SK-N-SH treated with all-trans-retinoic acid at 6 μM for 48 hours (cell line): ENCODE data around the gene ACTN1.

Source experiments
- ATAC-seq: fragments of 200-7000 bp; cut with Tn5 transposase; 3 replicates; pipeline ENCODE4 v1.9.1; 2020; ENCODE audit warnings: mild to moderate bottlenecking, moderate library complexity
- BACH2 ChIP-seq: fragments of 250-450 bp; sonication (Bioruptor Pico); IDR thresholded peaks from 2 replicates; pipeline ENCODE4 v1.9.0; 2021; ENCODE audit warnings: mild to moderate bottlenecking, borderline replicate concordance
- CREB5 ChIP-seq: fragments of 250-450 bp; sonication (Bioruptor Pico); IDR thresholded peaks from 2 replicates; pipeline ENCODE4 v1.5.1; 2020; ENCODE audit warnings: low read depth, mild to moderate bottlenecking, moderate library complexity
- CSDC2 ChIP-seq: fragments of 250-450 bp; sonication (Bioruptor Pico); IDR thresholded peaks from 2 replicates; pipeline ENCODE4 v1.5.0; 2020; ENCODE audit warnings: mild to moderate bottlenecking, moderate library complexity
- ESRRG ChIP-seq: fragments of 250-450 bp; sonication (Bioruptor Pico); IDR thresholded peaks from 2 replicates; pipeline ENCODE4 v1.6.1; 2021; ENCODE audit warnings: mild to moderate bottlenecking
- GLIS3 ChIP-seq: fragments of 250-450 bp; sonication (Bioruptor Pico); IDR thresholded peaks from 2 replicates; pipeline ENCODE4 v1.5.0; 2020; ENCODE audit warnings: mild to moderate bottlenecking, moderate library complexity
- ISL1 ChIP-seq: fragments of 250-450 bp; sonication (Bioruptor Pico); IDR thresholded peaks from 2 replicates; pipeline ENCODE4 v2.1.2; 2022; ENCODE audit warnings: mild to moderate bottlenecking, moderate library complexity
- OSR1 ChIP-seq: fragments of 250-450 bp; sonication (Bioruptor Pico); IDR thresholded peaks from 2 replicates; pipeline ENCODE4 v1.8.0; 2022; ENCODE audit warnings: moderate library complexity, mild to moderate bottlenecking, inconsistent platforms
- PATZ1 ChIP-seq: fragments of 250-450 bp; sonication (Bioruptor Pico); IDR thresholded peaks from 2 replicates; pipeline ENCODE4 v1.8.0; 2020; ENCODE audit warnings: mild to moderate bottlenecking, moderate library complexity, borderline replicate concordance
- PPARA ChIP-seq: fragments of 250-450 bp; sonication (Bioruptor Pico); IDR thresholded peaks from 2 replicates; pipeline ENCODE4 v1.5.0; 2020; ENCODE audit warnings: mild to moderate bottlenecking, borderline replicate concordance
- SNAI2 ChIP-seq: fragments of 250-450 bp; sonication (Bioruptor Pico); IDR thresholded peaks from 2 replicates; pipeline ENCODE4 v1.5.0; 2020; ENCODE audit warnings: mild to moderate bottlenecking, moderate library complexity
- TCF4 ChIP-seq: fragments of 250-450 bp; sonication (Bioruptor Pico); IDR thresholded peaks from 2 replicates; pipeline ENCODE4 v1.8.0; 2021; ENCODE audit warnings: mild to moderate bottlenecking, moderate library complexity, borderline replicate concordance
- TSHZ2 ChIP-seq: fragments of 250-450 bp; sonication (Bioruptor Pico); IDR thresholded peaks from 2 replicates; pipeline ENCODE4 v1.5.0; 2020; ENCODE audit warnings: mild to moderate bottlenecking, moderate library complexity
- ZC3H10 ChIP-seq: fragments of 250-450 bp; sonication (Bioruptor Pico); IDR thresholded peaks from 2 replicates; pipeline ENCODE4 v1.5.1; 2021; ENCODE audit warnings: mild to moderate bottlenecking, moderate library complexity
- ZFP3 ChIP-seq: fragments of 250-450 bp; sonication (Bioruptor Pico); IDR thresholded peaks from 2 replicates; pipeline ENCODE4 v1.5.0; 2020; ENCODE audit warnings: mild to moderate bottlenecking, moderate library complexity
- ZFP30 ChIP-seq: fragments of 450-650 bp; formaldehyde crosslinking; IDR thresholded peaks from 2 replicates; pipeline ENCODE4 v1.5.0; 2022; ENCODE audit warnings: mild to moderate bottlenecking, moderate library complexity
- ZNF70 ChIP-seq: fragments of 450-650 bp; formaldehyde crosslinking; IDR thresholded peaks from 2 replicates; pipeline ENCODE4 v1.5.0; 2020; ENCODE audit warnings: mild to moderate bottlenecking, moderate library complexity
- ZNF8 ChIP-seq: fragments of 450-650 bp; formaldehyde crosslinking; IDR thresholded peaks from 2 replicates; pipeline ENCODE4 v1.5.0; 2020; ENCODE audit warnings: mild to moderate bottlenecking, moderate library complexity

ACTN1 gene

GRCh38 chr14:68834816-68835215, 144.3 kb downstream of the ACTN1 start (continued):
- no peak for TF ChIP-seq TSHZ2 (CRISPR knock-in tag)

DNA sequence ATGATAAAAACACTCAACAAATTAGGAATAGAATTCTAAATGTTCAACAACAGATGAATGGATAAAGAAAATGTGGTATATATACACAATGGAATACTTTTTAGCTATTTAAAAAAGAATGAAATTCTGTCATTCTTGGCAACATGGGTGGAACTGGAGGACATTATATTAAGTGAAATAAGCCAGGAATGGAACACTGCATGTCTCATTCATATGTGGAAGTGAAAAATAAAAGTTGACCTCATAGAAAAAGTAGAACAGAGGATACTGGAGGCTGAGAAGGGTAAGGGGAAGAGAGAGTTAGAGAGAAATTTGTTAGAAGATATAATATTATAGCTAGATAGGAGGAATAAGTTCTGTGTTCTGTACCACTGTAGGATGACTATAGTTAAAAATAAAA, 150.4 kb downstream of the ACTN1 start:
- ATAC-seq = no peak
- TF ChIP-seq ESRRG (CRISPR knock-in tag) (no peak), OSR1 (CRISPR knock-in tag) (no peak)
- TF ChIP-seq, all 23 proteins: peak for 0

GRCh38 chr14:68825729-68826128, 153.4 kb downstream of the ACTN1 start:
- ATAC-seq = no peak
- no peak for TF ChIP-seq PATZ1 (CRISPR knock-in tag)
- TF ChIP-seq PPARA (CRISPR knock-in tag) = no peak
- no peak for TF ChIP-seq CREB5 (CRISPR knock-in tag)
- no peak for TF ChIP-seq BACH2 (CRISPR knock-in tag)
- TF ChIP-seq OSR1 (CRISPR knock-in tag) = no peak
- no peak for TF ChIP-seq ZC3H10 (CRISPR knock-in tag)
- no peak for TF ChIP-seq CSDC2 (CRISPR knock-in tag)
- no peak for TF ChIP-seq GLIS3 (CRISPR knock-in tag)
- no peak for TF ChIP-seq SNAI2 (CRISPR knock-in tag)
- TF ChIP-seq ZNF70 (CRISPR knock-in tag) = no peak
- no peak for TF ChIP-seq TSHZ2 (CRISPR knock-in tag)
- no peak for TF ChIP-seq ZFP3 (CRISPR knock-in tag)
- no peak for TF ChIP-seq ZNF8 (CRISPR knock-in tag)
- no peak for TF ChIP-seq ESRRG (CRISPR knock-in tag)
- TF ChIP-seq ISL1 (CRISPR knock-in tag) = no peak

- no peak for TF ChIP-seq ZFP30 (CRISPR knock-in tag)
- TF ChIP-seq TCF4 (CRISPR knock-in tag) = no peak
- TF ChIP-seq TSHZ2 (CRISPR knock-in tag) = no peak
- peak; percentile 99 for ATAC-seq
These were observed 154.4 kb downstream of the ACTN1 start for GRCh38 chr14:68824517-68825347.
